ENCODE results near the gene PFKFB2. TPM values are rescaled to one million over a fixed set of nuclear protein-coding genes. Genes with fewer than 3 reads are reported as not detected.

Gene PFKFB2
- total and polyA plus RNA-seq, 4 donors = 1.5 to 5.9 (median 3.0) TPM

DNA sequence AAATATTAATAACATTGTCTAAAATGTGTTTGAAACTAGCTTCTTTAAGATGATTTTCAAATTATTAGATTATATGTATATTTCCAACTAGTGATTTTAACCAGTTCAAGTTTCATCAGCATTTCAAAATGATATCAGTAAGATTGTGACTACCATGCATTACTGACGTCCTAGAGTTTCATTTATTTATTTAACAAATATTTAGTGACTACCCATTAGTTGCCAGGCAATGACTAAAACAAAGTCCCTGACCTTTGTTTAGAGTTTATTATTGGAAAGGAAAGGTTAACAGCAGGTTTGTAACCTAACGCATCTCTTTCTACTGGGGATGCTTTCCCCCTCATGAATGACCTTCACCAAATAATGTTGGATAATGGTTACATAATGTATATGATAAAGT lies 28.0 kb downstream of the PFKFB2 start:
- no peak overlapping the region for H3K9ac ChIP-seq (ENCODE audit: low read depth in 1 of 2, low read length in 2 of 2)
- no peaks in the 10 kb centered on the region for H3K36me3 ChIP-seq (ENCODE audit: control insufficient read depth in 4 of 4, insufficient read depth in 3 of 4, low read depth in 1 of 4, low read length in 3 of 4)
- H3K4me1 ChIP-seq (ENCODE audit: control insufficient read depth in 4 of 4, insufficient read depth in 4 of 4, low read length in 3 of 4) = peaks cover 3 to 24% (median 13%) of the 10 kb centered on the region in 4 donors
- DNase-seq (ENCODE audit: low spot score) = no peak
- WGBS = 28% methylated on average over 2 of the region's 2 CpGs
- H3K27me3 ChIP-seq (ENCODE audit: control insufficient read depth in 4 of 4, insufficient read depth in 4 of 4, low read length in 3 of 4) = no peaks in the 10 kb centered on the region
- peak in 1 of 2 donors; percentile 13 for TF ChIP-seq RAD21 (IDR thresholded peaks at IDR 0.05)
- peak; percentile 66 for TF ChIP-seq YY1 (IDR thresholded peaks at IDR 0.05)
- no peak for TF ChIP-seq REST (IDR thresholded peaks at IDR 0.05)
- peak; percentile 32 for TF ChIP-seq SP1 (IDR thresholded peaks at IDR 0.05)
- TF ChIP-seq, protein P1, sequence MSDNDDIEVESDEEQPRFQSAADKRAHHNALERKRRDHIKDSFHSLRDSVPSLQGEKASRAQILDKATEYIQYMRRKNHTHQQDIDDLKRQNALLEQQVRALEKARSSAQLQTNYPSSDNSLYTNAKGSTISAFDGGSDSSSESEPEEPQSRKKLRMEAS (IDR thresholded peaks at IDR 0.05) = peak; percentile 35
- TF ChIP-seq HNF4G (IDR thresholded peaks at IDR 0.05) = no peak
- TF ChIP-seq RXRA (IDR thresholded peaks at IDR 0.05) = peak; percentile 89 to 93
- TF ChIP-seq FOXA2 (IDR thresholded peaks at IDR 0.05) = peak; percentile 16
- TF ChIP-seq HNF4A (conservative IDR thresholded peaks at IDR 0.05) = peak; percentile 32 to 72
- TF ChIP-seq TAF1 (conservative IDR thresholded peaks at IDR 0.05) = no peak
- TF ChIP-seq JUND (IDR thresholded peaks at IDR 0.05) = peak in 1 of 2 donors; percentile 55
- no peak for TF ChIP-seq GABPA (IDR thresholded peaks at IDR 0.05 in 1 of 2, conservative IDR thresholded peaks at IDR 0.05 in 1 of 2)
- peak in 1 of 2 donors; percentile 49 for TF ChIP-seq EGR1 (IDR thresholded peaks at IDR 0.05; ENCODE audit: low read depth in 2 of 2)
- TF ChIP-seq ZBTB33 (IDR thresholded peaks at IDR 0.05) = peak; percentile 55
- H3K4me3 ChIP-seq (ENCODE audit: low read depth in 1 of 3, low read length in 3 of 3) = no peak overlapping the region
- no peaks in the 10 kb centered on the region for H3K9me3 ChIP-seq (ENCODE audit: control insufficient read depth in 4 of 4, low read length in 3 of 4)
- peak overlapping the region in 1 of 2 donors; percentile 6 for H3K27ac ChIP-seq (ENCODE audit: low read depth in 1 of 2, low read length in 2 of 2)

DNA sequence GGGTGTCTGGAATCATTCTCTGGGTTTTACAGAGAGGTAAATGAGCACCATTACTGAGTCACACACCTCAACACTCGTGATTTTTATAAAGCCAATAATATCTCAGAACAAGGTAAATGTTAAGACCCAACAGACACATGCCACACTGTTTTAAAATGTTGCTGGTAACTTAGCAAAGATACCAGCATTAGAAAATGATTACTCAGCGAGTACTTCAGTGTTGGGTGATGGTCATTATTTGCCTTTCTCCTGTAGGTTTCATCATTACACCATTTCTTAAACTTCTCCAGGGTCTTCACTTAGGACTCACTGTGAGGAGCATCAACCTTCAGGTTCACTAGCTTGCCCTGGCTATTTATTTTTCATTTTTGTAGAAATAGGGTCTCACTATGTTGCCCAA lies 28.7 kb downstream of the PFKFB2 start:
- Histone ChIP-seq H3K27ac (ENCODE audit: low read depth in 1 of 2, low read length in 2 of 2) (peak overlapping the region in 1 of 2 donors; percentile 6), H3K27me3 (ENCODE audit: control insufficient read depth in 4 of 4, insufficient read depth in 4 of 4, low read length in 3 of 4) (no peaks in the 10 kb centered on the region), H3K9me3 (ENCODE audit: control insufficient read depth in 4 of 4, low read length in 3 of 4) (no peaks in the 10 kb centered on the region), H3K4me1 (ENCODE audit: control insufficient read depth in 4 of 4, insufficient read depth in 4 of 4, low read length in 3 of 4) (peaks cover 3 to 25% (median 14%) of the 10 kb centered on the region in 4 donors), H3K36me3 (ENCODE audit: control insufficient read depth in 4 of 4, insufficient read depth in 3 of 4, low read depth in 1 of 4, low read length in 3 of 4) (no peaks in the 10 kb centered on the region), H3K9ac (ENCODE audit: low read depth in 1 of 2, low read length in 2 of 2) (no peak overlapping the region), H3K4me3 (ENCODE audit: low read depth in 1 of 3, low read length in 3 of 3) (no peak overlapping the region)
- 82% methylated on average over 2 of the region's 2 CpGs for WGBS
- TF ChIP-seq, protein P1 (IDR thresholded peaks at IDR 0.05) = no peak
- no peak for TF ChIP-seq EGR1 (IDR thresholded peaks at IDR 0.05; ENCODE audit: low read depth in 2 of 2)
- no peak for TF ChIP-seq TAF1 (conservative IDR thresholded peaks at IDR 0.05)
- no peak for TF ChIP-seq RAD21 (IDR thresholded peaks at IDR 0.05)
- TF ChIP-seq YY1 (IDR thresholded peaks at IDR 0.05) = no peak
- no peak for TF ChIP-seq HNF4A (conservative IDR thresholded peaks at IDR 0.05)
- no peak for DNase-seq (ENCODE audit: low spot score)
